ENCODE results near the gene PCGF6. TPM values are rescaled to one million over a fixed set of nuclear protein-coding genes. Genes with fewer than 3 reads are reported as not detected.
"Not testable (repeated sequence)": the region's sequence is repeated elsewhere in the genome, so short reads cannot be mapped to it uniquely, and the experiment has no call there.

The PCGF6 gene
- total RNA-seq, 4 donors from 2014 or later, result 5.4 to 10.9 (median 7.0) TPM

- intact Hi-C loops (cut with DNase I; ENCODE audit: low total_unique reads), result no loop called here
- DNase-seq (ENCODE audit: low spot score in 2 of 2), result no peak
- WGBS, 2 donors, result 42 to 54% methylated on average over 10 of the region's 10 CpGs
- TF ChIP-seq, protein P1, sequence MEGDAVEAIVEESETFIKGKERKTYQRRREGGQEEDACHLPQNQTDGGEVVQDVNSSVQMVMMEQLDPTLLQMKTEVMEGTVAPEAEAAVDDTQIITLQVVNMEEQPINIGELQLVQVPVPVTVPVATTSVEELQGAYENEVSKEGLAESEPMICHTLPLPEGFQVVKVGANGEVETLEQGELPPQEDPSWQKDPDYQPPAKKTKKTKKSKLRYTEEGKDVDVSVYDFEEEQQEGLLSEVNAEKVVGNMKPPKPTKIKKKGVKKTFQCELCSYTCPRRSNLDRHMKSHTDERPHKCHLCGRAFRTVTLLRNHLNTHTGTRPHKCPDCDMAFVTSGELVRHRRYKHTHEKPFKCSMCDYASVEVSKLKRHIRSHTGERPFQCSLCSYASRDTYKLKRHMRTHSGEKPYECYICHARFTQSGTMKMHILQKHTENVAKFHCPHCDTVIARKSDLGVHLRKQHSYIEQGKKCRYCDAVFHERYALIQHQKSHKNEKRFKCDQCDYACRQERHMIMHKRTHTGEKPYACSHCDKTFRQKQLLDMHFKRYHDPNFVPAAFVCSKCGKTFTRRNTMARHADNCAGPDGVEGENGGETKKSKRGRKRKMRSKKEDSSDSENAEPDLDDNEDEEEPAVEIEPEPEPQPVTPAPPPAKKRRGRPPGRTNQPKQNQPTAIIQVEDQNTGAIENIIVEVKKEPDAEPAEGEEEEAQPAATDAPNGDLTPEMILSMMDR (IDR thresholded peaks at IDR 0.05), result no peak
- TF ChIP-seq POLR2A (IDR thresholded peaks at IDR 0.05), result no peak
- peak overlapping the region; percentile 78 for H3K4me3 ChIP-seq (ENCODE audit: low read depth, poor library complexity, severe bottlenecking)
Measured at GRCh38 chr10:103367379-103367781, 16.4 kb upstream of the PCGF6 start.

DNA sequence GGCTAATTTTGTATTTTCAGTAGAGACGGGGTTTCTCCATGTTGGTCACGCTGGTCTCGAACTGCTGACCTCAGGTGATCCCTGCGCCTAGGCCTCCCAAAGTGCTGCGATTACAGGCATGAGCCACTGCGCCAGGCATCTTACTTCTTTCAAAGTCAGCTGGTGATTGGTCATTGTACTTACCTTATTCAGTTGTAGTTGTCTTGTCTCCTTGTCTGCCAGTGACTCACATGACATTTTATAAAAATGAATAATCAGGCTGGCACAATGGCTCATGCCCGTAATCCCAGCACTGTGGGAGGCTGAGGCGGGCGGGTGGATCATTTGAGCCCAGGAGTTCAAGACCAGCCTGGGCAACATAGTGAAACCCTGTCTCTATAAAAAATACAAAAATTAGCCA, 9.9 kb upstream of the PCGF6 start:
- intact Hi-C loops (cut with DNase I; ENCODE audit: low total_unique reads); H3K4me3 ChIP-seq (ENCODE audit: low read depth, poor library complexity, severe bottlenecking); DNase-seq (ENCODE audit: low spot score in 2 of 2): not testable (repeated sequence)
- 87 to 89% methylated on average over 9 of the region's 9 CpGs for WGBS, 2 donors

DNA sequence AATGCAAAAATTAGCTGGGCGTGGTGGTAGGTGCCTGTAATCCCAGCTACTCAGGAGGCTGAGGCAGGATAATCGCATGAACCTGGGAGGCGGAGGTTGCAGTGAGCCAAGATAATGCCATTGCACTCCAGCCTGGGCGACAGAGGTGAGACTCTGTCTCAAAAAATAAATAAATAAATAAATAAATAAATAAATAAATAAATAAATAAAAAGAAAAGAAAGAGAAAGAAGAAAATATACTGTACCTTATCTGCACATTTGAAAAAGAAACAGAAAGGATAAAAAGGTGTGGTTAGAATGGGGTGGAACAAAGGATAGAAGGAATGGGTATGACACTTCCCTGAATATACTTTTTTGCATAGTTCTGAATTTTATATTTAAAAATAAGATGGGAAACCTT, 8.6 kb upstream of the PCGF6 start:
- H3K4me3 ChIP-seq (ENCODE audit: low read depth, poor library complexity, severe bottlenecking); intact Hi-C loops (cut with DNase I; ENCODE audit: low total_unique reads); DNase-seq (ENCODE audit: low spot score in 2 of 2): not testable (repeated sequence)
- WGBS, 2 donors, result 91 to 94% methylated on average over 4 of the region's 4 CpGs

GRCh38 chr10:103355906-103356599, 5.1 kb upstream of the PCGF6 start:
- intact Hi-C loops (cut with DNase I; ENCODE audit: low total_unique reads), result no loop called here
- 71 to 75% methylated on average over 5 of the region's 5 CpGs for WGBS, 2 donors
- no peak for DNase-seq (ENCODE audit: low spot score in 2 of 2)
- TF ChIP-seq POLR2A (IDR thresholded peaks at IDR 0.05), result no peak
- TF ChIP-seq, protein P1 (IDR thresholded peaks at IDR 0.05), result no peak
- H3K4me3 ChIP-seq (ENCODE audit: low read depth, poor library complexity, severe bottlenecking), result no peak overlapping the region

DNA sequence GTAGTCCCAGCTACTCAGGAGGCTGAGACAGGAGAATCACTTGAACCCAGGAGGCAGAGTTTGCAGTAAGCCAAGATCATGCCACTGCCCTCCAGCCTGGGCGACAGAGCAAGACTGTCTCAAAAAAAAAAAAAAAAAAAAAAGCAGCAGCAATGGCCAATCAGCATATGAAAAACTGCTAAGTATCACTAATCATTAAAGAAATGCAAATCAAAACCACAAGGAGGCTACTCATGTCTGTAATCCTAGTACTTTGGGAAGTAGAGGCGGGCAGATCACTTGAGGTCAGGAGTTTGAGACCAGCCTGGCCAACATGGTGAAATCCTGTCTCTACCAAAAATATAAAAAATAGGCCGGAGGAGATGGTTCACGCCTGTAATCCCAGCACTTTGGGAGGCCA, 3.6 kb upstream of the PCGF6 start:
- 85 to 93% methylated on average over 4 of the region's 4 CpGs for WGBS, 2 donors
- intact Hi-C loops (cut with DNase I; ENCODE audit: low total_unique reads); DNase-seq (ENCODE audit: low spot score in 2 of 2); H3K4me3 ChIP-seq (ENCODE audit: low read depth, poor library complexity, severe bottlenecking): not testable (repeated sequence)

DNA sequence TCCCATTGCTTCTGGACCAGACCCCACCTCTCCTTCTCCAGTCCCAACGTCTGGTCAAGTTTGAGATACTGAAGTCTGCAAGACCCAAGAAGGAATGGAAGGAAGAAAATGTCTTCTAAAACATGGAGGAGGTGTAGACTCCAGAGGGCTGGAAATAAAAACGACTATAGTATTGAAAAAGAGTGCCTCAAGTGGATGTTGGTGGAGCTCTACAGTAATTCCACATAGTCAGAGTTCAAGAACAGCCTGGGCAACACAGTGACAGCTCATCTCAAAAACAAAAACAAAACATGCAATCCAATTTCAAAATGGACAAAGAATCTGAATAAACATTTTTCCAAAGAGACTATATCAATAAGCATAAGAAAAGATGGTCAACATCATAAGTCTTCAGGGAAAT, 2.3 kb upstream of the PCGF6 start:
- 37 to 51% methylated on average over 2 of the region's 2 CpGs for WGBS, 2 donors
- intact Hi-C loops (cut with DNase I; ENCODE audit: low total_unique reads), result no loop called here
- TF ChIP-seq, protein P1 (IDR thresholded peaks at IDR 0.05), result no peak
- TF ChIP-seq POLR2A (IDR thresholded peaks at IDR 0.05), result no peak
- no peak for DNase-seq (ENCODE audit: low spot score in 2 of 2)
- no peak overlapping the region for H3K4me3 ChIP-seq (ENCODE audit: low read depth, poor library complexity, severe bottlenecking)

DNA sequence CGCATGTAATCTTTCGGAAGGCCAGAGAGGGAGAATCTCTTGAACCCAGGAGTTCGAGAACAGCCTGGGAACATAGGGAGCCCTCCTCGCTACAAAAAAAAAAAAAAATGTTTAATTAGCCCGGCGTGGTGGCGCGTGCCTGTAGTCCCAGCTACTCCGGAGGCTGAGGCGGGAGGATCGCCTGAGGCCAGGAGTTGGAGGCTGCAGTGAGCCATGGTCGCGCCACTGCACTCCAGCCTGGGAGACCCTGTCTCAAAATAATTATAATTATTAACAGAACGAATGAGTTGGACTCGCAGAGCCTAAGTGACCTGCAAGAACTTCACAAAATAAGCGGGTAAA, 794 bp downstream of the PCGF6 start:
- 47 to 50% methylated on average over 16 of the region's 16 CpGs for WGBS, 2 donors
- intact Hi-C loops (cut with DNase I; ENCODE audit: low total_unique reads), result no loop called here
- peak overlapping the region; percentile 94 for H3K4me3 ChIP-seq (ENCODE audit: low read depth, poor library complexity, severe bottlenecking)
- TF ChIP-seq, protein P1 (IDR thresholded peaks at IDR 0.05), result no peak
- no peak for TF ChIP-seq POLR2A (IDR thresholded peaks at IDR 0.05)
- DNase-seq (ENCODE audit: low spot score in 2 of 2), result no peak
